Measurements from ENCODE around the gene LUC7L2. TPM values are rescaled to one million over a fixed set of nuclear protein-coding genes. Genes with fewer than 3 reads are reported as not detected.

The LUC7L2 gene, protein sequence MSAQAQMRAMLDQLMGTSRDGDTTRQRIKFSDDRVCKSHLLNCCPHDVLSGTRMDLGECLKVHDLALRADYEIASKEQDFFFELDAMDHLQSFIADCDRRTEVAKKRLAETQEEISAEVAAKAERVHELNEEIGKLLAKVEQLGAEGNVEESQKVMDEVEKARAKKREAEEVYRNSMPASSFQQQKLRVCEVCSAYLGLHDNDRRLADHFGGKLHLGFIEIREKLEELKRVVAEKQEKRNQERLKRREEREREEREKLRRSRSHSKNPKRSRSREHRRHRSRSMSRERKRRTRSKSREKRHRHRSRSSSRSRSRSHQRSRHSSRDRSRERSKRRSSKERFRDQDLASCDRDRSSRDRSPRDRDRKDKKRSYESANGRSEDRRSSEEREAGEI
- polyA plus RNA-seq (28.6 to 52.7 TPM (median 44.4 TPM) in 3 replicates), polyA minus RNA-seq (14.9 to 30.8 TPM (median 15.9 TPM) in 3 replicates)
- 198 TPM for polyA plus RNA-seq (2011; ENCODE audit: low read depth)
- 30.6 and 41.7 TPM in 2 replicates for polyA plus RNA-seq (2011; cell fraction: cytosol; rRNA removed)
- 72.5 and 88.7 TPM in 2 replicates for polyA plus RNA-seq (2011; cell fraction: nucleus; rRNA removed)
- 42.2 and 47.9 TPM in 2 replicates for polyA plus RNA-seq (2012; ENCODE audit: low replicate concordance)
- polyA minus RNA-seq (2011; cell fraction: cytosol; rRNA and poly(A)+ RNA removed), result 33.0 TPM
- polyA minus RNA-seq (2011; cell fraction: nucleus; rRNA and poly(A)+ RNA removed), result 62.8 and 63.6 TPM in 2 replicates

DNA sequence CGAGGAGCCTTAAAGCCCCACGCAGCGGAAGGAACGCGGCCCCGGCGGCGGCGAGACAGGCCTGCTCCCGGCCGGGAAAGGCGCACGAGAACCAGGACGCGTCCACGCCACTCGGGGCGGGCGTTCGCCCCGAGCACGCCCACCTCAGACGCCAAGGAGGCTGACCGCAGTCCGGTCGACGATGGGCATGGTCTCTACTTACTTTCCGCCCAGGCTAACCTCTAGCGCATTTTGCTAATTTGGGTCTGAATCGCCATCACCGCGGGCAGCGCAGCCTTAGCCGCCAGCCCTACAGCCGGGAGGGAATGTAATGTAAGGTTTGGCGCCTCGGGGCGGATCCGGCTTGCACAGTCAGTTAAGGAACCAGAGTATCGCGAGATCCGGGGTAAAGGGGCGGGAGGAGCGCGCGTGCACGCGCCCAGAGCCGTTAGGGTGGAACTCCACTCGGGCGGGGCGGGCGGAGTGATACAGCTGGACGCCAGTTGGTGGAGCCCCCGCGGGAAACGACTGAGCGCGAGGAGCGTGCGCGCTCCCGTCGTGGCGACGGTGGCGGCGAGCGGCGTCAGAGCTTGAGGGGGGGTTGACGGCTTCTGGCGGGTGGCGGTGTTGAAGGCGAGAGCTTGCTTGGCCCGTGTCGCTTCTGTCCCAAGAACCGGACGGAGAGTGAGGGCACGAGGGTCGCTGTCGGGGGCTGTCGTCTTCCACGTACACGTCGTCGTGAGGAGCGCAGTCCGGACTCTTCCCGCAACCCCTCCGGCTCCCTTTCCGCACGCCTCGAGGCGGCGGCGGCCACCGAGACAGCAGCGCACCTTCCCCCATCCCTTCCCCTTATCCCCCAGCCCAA lies at the start of gene LUC7L2:
Gene LUC7L2, plus strand, starts transcription at position 529 of the 844 bp plus-strand sequence. CDS start 368 bp downstream, outside the sequence.
- H3K79me2 ChIP-seq (ENCODE audit: control insufficient read depth, insufficient read depth, low read length), result peaks cover 47% of the 10 kb centered on the region
- dilution Hi-C loops (cut with MboI; ENCODE audit: extremely low pct_ligation_motif_present, low sequenced_read_pairs), result no loop called here
- H3K4me1 ChIP-seq (ENCODE audit: control insufficient read depth, extremely low read depth, insufficient read depth, low read length), result peaks cover 15% of the 10 kb centered on the region
- no peaks in the 10 kb centered on the region for H3K9me1 ChIP-seq (ENCODE audit: control insufficient read depth, extremely low read depth, insufficient read depth, low read length)
- H3K4me3 ChIP-seq (ENCODE audit: control insufficient read depth in 2 of 3, extremely low read depth in 1 of 3, insufficient read depth in 2 of 3, low read depth in 1 of 3, low read length in 3 of 3), result peak within 1 kb of the TSS; percentile 91 to 95 (median 92)
- no peaks in the 10 kb centered on the region for H3K27me3 ChIP-seq (ENCODE audit: control insufficient read depth, extremely low read depth, insufficient read depth, low read length)
- DNase-seq (ENCODE audit: low read depth, low spot score), result peak; percentile 87
- H3K27ac ChIP-seq (ENCODE audit: control insufficient read depth, insufficient read depth, low read length), result peak within 1 kb of the TSS; percentile 97
- peak within 1 kb of the TSS; percentile 97 for H2AFZ ChIP-seq (ENCODE audit: control insufficient read depth, low read length)
- peak within 1 kb of the TSS; percentile 88 for H3K4me2 ChIP-seq (ENCODE audit: control insufficient read depth, extremely low read depth, insufficient read depth, low read depth, low read length)
- H3K36me3 ChIP-seq (ENCODE audit: control insufficient read depth in 2 of 2, extremely low read depth in 1 of 2, insufficient read depth in 2 of 2, low read length in 2 of 2), result no peaks in the 10 kb centered on the region
- peak; percentile 17 for FAIRE-seq
- H3K9me3 ChIP-seq (ENCODE audit: control insufficient read depth, low read depth, low read length), result no peaks in the 10 kb centered on the region
- H4K20me1 ChIP-seq (ENCODE audit: control insufficient read depth, extremely low read depth, insufficient read depth, low read length), result peaks cover 5% of the 10 kb centered on the region
- peak within 1 kb of the TSS; percentile 97 for H3K9ac ChIP-seq (ENCODE audit: control insufficient read depth, extremely low read depth, insufficient read depth, low read length)
- no peak for TF ChIP-seq EZH2 (IDR thresholded peaks at IDR 0.05; ENCODE audit: low read length)
- TF ChIP-seq, protein P1, sequence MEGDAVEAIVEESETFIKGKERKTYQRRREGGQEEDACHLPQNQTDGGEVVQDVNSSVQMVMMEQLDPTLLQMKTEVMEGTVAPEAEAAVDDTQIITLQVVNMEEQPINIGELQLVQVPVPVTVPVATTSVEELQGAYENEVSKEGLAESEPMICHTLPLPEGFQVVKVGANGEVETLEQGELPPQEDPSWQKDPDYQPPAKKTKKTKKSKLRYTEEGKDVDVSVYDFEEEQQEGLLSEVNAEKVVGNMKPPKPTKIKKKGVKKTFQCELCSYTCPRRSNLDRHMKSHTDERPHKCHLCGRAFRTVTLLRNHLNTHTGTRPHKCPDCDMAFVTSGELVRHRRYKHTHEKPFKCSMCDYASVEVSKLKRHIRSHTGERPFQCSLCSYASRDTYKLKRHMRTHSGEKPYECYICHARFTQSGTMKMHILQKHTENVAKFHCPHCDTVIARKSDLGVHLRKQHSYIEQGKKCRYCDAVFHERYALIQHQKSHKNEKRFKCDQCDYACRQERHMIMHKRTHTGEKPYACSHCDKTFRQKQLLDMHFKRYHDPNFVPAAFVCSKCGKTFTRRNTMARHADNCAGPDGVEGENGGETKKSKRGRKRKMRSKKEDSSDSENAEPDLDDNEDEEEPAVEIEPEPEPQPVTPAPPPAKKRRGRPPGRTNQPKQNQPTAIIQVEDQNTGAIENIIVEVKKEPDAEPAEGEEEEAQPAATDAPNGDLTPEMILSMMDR (optimal IDR thresholded peaks at IDR 0.05 in 1 of 3, IDR thresholded peaks at IDR 0.05 in 1 of 3, conservative IDR thresholded peaks at IDR 0.05 in 1 of 3; ENCODE audit: extremely low read depth in 1 of 3, insufficient read depth in 2 of 3, low read length in 3 of 3), result no peak

DNA sequence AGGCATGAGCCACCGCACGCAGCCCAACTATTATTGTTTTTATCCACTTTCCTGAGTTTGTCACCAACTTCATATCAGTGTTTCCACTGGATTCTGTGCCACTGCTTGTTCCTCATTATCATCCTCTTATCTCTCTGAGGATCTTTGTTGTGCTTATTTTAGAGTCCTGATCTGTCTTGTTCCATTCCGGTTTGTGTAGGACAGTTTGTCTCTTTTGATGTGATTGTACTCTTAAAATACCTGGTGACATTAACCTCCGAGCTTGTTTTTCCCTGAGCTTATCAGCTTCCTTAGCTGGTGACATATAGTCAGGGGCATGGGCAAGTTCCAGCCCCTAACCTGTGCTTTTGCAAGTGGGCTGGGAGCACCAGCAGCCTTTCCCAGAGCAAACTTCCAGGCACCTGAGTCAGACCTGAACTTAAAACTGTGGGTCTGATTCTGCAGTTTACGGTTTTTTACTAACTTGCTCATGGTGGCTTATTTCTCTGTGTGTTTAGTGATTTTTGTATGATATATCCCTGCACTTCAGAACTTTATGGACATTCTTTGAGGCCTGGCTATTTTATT lies 41.7 kb upstream of the LUC7L2 start:
- DNase-seq (ENCODE audit: low read depth, low spot score), result no peak
- dilution Hi-C loops (cut with MboI; ENCODE audit: extremely low pct_ligation_motif_present, low sequenced_read_pairs), result no loop called here
- Histone ChIP-seq H3K36me3 (ENCODE audit: control insufficient read depth in 2 of 2, extremely low read depth in 1 of 2, insufficient read depth in 2 of 2, low read length in 2 of 2) (no peaks in the 10 kb centered on the region), H3K4me2 (ENCODE audit: control insufficient read depth, extremely low read depth, insufficient read depth, low read depth, low read length) (no peak overlapping the region), H3K4me3 (ENCODE audit: control insufficient read depth in 2 of 3, extremely low read depth in 1 of 3, insufficient read depth in 2 of 3, low read depth in 1 of 3, low read length in 3 of 3) (no peak overlapping the region), H3K9me3 (ENCODE audit: control insufficient read depth, low read depth, low read length) (no peaks in the 10 kb centered on the region), H3K27me3 (ENCODE audit: control insufficient read depth, extremely low read depth, insufficient read depth, low read length) (no peaks in the 10 kb centered on the region), H2AFZ (ENCODE audit: control insufficient read depth, low read length) (no peak overlapping the region), H3K9me1 (ENCODE audit: control insufficient read depth, extremely low read depth, insufficient read depth, low read length) (no peaks in the 10 kb centered on the region), H3K4me1 (ENCODE audit: control insufficient read depth, extremely low read depth, insufficient read depth, low read length) (no peaks in the 10 kb centered on the region), H3K27ac (ENCODE audit: control insufficient read depth, insufficient read depth, low read length) (no peak overlapping the region), H3K79me2 (ENCODE audit: control insufficient read depth, insufficient read depth, low read length) (no peaks in the 10 kb centered on the region), H3K9ac (ENCODE audit: control insufficient read depth, extremely low read depth, insufficient read depth, low read length) (no peak overlapping the region), H4K20me1 (ENCODE audit: control insufficient read depth, extremely low read depth, insufficient read depth, low read length) (no peaks in the 10 kb centered on the region)
- FAIRE-seq, result no peak
- TF ChIP-seq, protein P1 (optimal IDR thresholded peaks at IDR 0.05 in 1 of 3, IDR thresholded peaks at IDR 0.05 in 1 of 3, conservative IDR thresholded peaks at IDR 0.05 in 1 of 3; ENCODE audit: extremely low read depth in 1 of 3, insufficient read depth in 2 of 3, low read length in 3 of 3), result no peak
